HTR-8/SVneo (cell line): ENCODE results near the gene UBE2V1.
"Not testable (repeated sequence)": the region's sequence is repeated elsewhere in the genome, so short reads cannot be mapped to it uniquely, and the experiment has no call there.

Experiments used
- DNase-seq: peaks from one replicate; pipeline ENCODE4 v3.0.0; 2011; ENCODE audit warnings: low spot score, mixed read lengths; ENCODE audit not compliant: insufficient read length
- FAIRE-seq: peaks from 2 replicates; lab custom pipeline; 2011; peaks lifted over from hg19 to GRCh38; lab: Jason Lieb, UNC

The UBE2V1 gene

DNA sequence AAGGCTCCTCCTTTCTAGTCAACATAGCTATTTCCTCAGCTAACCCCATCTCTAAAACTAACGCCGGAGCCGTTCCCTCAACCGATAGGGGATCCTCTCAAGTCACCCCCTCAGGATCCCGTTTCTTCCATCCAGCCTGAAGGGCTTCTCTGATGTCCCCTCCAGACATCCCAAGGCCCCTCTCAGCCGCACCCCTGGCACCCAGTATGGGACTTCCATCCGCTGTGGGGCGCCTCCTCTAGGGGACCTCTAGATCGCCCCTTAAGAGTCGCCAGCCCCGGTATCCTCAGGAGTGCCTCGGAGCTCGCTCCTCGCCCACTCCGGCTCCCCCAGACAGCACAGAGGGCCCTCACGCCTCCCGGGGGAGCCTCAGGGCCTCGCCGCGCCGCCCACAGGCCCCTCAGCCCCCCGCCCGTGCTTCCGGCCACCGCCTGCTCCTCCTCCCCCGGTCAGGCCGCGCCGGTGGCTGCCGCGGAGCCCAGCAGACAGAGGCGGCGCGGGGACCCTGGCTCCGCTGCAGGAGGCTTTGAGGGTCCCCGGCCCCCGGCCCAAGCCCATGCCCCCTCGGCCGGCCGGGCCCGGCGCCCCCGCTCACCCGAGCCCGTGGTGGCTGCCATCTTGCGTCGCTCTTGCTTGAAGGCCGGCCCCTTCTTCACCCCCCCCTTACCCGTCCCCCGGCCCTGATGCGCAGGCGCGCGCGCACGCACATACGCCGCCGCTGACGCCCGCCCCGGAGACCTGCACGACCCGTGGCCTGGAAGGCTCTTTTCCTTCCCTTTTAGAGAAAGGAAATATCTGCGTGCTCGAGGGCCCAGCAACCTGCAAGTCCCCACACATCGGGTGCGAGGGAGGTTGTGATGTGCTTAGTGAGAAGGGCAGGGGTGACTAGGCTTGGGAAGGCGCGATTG is at the start of gene UBE2V1:
Gene UBE2V1 (minus strand): TSS at position 639 of the 908 bp plus-strand sequence. CDS start 22 bp downstream, at position 617.
- peak; percentile 93 for FAIRE-seq

DNA sequence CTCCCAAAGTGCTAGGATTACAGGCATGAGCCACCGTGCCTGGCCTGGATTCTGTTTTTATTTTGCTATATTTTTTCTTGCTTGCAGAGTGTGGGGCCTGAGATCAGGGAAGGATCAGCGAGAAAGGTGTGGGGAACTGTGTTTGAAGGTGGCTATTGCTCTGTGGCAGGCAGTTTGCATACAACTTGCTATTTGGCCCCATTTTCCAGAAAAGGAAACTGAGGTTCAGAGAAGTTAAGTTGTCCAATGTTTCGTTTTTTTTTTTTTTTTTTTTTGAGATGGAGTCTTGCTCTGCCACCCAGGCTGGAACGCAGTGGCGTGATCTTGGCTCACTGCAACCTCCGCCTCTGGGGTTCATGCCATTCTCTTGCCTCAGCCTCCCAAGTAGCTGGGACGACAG is 48.5 kb upstream of the UBE2V1 start:
- FAIRE-seq, DNase-seq: not testable (repeated sequence)

More for the DNA sequence above, at the start of gene UBE2V1:
- DNase-seq, result peak; percentile 100

DNA sequence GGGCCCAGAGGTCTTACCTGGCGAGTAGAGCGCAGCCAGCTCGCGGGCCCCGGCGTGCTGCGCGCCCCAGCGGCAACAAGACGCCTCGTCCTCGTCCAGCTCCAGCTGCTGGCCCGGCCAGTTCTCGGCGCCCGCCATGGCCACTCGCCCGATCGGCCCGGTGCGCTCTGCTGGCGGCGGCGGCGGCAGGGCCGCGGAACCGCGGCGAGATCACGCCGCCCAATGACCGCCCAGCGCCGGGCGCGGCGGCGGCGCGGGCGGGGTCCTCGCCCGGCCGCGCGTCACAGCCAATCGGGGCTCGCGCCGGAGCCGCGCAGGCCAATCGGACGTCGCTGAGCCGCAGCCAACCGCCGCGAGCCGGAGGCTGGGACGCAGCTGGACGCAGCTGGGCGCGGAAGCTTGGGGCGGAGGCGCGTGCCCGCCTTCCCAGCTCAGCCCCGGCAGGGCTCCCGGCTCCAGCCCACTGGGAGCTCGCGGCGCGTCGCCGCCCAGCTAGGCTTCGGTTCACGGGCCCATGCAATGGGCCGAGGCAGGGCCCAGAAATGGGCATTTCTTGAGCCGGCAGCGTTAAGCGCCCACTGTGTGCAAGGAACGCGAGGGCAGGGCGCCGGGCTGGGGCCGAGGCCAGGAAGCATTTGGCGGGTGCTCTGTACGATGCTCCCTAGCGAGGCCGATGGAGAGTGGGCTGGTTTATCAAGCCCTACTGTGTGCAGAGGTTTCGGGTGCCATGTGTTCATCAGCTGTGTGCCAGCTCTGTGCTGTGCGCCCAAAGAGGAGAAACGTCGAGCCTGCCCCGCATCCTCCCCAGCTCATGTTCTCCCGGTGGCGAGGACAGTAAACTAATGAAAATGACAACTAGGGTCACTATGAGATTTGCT is 40.8 kb upstream of the UBE2V1 start, which contains the start of gene PEDS1:
Gene PEDS1 (minus strand): TSS at position 224 of the 878 bp plus-strand sequence. CDS start 86 bp downstream, at position 138.
- FAIRE-seq (peak; percentile 99), DNase-seq (peak; percentile 100)

DNA sequence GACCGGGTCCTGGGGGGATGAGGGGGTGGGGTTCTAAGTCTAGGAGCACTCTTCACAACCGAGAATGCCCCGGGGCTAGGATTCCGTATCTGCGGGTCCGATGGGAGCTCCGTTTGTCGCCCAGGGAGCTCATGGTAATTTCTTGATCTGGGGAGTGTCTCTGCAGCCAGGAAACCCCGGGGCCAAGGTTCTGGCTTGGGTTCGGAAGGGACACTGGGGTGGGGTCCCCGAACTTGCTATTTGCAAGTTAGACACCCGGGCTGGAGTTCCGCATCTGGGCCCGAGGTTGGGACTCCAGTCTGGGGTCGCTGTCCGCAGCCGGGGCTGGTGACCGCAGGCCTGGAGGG is 40.2 kb upstream of the UBE2V1 start:
- DNase-seq (no peak), FAIRE-seq (no peak)

DNA sequence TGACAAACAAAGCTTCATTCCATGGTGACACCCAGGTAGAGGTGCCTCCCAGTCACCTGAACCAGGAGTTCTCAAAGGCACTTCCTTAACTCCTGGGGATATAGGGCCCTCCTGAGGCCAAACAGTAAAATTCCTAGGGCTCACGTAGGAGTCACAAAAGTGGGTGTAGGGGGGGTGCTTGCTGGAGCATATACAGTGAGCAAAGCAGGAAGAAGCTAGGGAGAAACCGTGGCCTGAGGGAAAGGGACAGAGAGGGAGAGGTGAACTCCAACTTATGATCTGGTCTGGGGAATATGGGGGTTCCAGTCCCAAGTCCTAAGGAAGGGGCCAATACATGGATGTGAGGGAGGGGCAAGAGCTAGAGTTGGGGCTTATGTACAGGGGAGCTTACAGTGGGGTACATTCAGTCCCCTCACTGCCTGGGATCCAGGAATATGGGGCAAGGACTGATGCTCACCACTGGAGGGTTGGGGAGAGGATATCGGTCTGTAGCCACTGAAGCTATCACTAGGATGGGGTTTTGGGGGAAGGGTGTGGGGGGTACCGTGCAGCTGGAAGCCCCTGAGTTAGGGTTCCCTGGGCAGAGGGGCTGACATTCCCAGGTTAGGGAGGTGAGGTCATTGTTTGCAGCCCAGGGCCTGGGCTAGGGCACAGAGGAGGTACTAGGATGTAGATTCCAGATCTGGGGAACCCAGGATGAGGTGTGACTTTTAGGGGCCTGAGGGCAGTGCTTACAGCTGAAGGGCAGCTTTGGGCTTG is 39.6 kb upstream of the UBE2V1 start:
- DNase-seq (no peak), FAIRE-seq (no peak)

DNA sequence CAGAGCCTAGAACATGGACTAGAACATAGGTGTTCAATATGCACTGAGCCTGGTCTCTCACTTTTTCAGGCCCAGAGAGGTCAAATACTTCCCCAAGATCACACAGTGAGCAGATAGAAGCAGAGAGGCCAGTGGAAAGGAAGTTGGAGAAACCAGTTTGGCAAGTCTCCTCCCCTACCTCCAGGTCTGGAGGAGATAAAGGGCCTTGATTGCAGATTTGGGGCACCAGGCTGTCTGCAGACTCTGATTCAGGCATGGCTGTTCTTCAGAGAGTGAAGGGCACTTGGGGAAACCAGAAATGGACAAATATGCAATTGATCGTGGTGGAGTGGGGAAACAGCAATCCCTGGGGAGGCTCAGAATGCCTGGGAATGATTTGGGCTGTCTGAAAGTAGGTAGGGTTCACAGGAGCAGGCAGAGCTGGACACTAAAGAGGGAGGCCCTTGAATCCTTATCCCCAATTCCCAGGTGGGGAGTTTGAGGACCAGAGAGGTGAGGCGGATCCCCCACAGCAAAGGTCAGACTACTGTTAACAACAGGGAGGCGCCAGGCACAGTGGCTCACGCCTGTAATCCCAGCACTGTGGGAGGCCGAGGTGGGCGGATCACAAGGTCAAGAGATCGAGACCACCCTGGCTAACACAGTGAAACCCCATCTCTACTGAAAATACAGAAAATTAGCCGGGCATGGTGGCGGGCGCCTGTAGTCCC is 38.2 kb upstream of the UBE2V1 start:
- FAIRE-seq (no peak), DNase-seq (no peak)

DNA sequence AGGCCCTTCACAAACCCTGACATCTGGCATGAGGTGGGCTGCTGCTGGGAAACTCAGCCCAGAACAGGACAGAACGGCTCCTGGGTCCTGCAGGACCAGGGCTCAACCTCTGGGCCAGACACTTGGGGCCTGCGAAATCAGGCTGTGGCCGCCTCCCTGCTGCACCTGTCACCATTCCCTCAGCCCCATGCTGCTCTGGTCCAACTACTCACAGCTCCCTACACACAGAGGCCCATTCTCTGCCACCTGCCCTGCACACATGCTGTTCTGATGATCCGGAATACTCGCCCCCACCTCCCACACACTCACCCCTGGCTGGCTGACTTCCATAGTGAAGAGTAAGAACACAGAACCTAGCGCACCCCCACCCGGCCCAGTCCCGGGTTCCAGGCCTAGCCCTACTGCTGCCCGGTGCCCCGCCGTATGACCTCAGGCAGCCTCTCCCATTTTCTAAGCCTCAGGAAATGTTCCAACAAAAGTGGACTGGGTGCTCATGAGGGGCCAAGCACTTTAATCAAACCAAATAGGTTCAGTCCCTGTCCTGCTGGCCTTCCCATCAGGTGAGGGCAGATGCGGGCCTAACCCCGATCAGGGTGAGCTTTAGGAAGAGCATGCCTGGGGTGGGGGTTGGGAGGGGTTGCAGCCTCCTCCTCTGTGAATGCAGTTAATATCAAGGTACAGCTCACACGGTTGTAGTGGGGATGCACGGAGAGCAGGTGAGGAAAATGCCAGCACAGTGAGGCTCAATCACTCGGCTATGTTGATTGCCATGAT is 36.7 kb upstream of the UBE2V1 start:
- FAIRE-seq (no peak), DNase-seq (no peak)

DNA sequence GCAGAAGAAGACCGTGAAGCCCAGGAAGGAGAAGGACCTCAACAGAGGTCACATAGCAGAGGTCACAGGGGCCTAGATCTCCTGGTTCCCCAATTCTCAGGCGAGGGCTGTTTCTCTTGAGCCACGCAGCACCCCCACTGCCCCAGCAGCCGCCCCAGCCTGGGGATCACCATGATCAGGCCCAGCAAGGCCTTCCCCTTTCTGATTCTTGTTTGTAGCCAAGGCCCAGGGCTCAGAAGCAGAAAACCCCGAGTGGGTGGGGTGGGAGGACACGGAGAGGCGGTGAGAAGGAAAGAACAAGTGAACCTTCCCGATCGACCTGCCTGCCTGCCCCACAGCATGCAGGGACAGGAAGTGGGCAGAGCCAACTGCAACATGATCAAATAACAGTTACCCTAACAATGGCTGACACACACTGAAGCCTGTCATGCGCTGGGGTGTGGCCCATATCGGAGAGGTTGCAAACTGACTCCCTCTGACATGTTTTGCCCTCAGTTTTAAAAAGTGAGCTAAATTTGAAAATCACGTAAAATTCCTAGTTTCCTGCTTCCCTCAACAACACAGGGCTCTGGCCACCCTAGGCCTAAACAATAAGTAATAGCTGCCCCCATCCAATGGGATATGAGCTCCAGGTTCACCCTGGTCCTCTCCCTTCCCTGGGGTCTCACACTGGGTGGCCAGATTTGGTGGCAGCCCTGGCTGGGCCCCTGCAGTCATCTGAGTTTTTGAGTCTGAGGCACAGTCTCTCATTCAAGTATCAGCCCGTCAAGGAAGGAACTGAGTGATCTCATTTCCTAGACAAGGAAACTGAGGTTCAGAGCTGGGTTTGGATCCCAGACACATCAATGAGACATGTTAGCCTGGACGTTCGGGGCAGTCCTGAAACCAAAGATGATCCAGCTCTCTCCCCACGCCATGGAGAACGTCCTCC is 34.0 kb upstream of the UBE2V1 start:
- FAIRE-seq (peak; percentile 60), DNase-seq (no peak)

DNA sequence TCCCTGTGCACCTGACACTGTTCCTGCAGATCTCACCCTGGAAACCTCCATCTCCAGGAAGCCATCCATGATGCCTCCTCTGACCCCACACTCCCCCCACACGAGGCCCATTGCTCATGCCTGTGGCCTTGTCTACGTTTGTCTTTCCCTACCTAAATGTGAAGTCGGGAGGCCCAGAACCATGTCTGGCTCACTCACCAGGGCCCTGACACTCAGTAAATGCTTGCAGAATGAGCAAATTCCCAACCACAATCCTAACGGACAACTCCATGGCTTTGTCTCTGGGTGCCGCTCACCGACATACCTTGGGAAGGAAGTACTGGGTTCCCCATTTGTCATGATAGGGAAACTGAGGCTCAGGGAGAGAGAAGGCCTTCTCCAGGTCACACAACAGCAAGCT is 33.3 kb upstream of the UBE2V1 start:
- no peak for DNase-seq
- no peak for FAIRE-seq

DNA sequence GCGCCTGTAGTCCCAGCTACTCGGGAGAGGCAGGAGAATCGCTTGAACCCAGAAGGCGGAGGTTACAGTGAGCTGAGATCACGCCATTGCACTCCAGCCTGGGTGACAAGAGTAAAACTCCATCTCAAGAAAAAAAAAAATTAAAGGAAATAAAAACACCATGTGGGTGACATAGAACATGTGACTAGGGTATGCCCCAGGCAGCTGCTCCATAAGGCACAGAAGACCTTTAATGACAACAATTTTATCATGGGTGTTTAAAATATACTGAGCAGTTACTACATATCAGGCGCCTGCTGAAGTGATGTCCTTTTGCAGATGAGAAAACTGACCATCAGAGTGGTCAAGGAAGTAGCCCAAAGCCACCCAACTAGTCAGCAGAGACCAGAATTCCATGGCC is 32.6 kb upstream of the UBE2V1 start:
- no peak for FAIRE-seq
- DNase-seq, result no peak

DNA sequence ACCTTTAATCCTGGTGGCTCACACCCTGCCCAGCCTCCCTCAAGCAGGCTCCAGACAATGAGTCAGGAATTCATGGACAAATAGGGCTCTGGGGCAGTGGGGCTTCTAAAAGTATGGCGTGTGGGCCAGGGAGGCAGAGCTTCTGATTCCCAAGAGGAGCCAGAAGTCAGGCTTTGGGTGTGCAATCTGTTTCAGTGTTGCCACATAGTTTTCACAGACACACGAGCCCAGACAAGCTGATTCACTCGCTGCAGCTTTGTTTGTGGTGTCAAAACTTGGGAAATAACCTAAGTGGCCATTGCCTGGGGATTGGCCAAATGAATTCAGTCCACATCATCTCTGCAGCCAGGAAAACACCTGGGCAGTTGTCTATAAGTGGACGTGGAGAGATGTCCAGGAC is 31.4 kb upstream of the UBE2V1 start:
- FAIRE-seq (no peak), DNase-seq (no peak)

DNA sequence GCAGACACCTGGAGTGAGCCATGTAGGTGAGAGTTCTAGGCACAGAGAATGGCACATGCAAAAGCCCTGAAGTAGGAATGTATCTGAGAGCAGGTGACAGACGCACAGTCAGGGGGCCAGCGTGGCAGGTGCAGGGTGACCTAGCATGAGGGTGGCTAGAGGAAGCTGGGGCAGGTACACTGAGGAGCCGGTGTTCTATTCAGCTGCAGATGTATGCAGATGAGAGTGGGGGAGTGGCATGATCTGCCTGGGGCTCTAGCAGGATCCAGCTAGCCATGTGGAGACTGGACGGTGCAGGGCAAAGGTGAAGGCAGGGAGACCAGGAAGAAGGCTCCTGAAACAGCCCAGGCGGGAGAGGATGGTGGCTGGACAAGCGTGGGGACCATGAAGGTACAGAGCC is 29.9 kb upstream of the UBE2V1 start:
- no peak for FAIRE-seq
- no peak for DNase-seq

DNA sequence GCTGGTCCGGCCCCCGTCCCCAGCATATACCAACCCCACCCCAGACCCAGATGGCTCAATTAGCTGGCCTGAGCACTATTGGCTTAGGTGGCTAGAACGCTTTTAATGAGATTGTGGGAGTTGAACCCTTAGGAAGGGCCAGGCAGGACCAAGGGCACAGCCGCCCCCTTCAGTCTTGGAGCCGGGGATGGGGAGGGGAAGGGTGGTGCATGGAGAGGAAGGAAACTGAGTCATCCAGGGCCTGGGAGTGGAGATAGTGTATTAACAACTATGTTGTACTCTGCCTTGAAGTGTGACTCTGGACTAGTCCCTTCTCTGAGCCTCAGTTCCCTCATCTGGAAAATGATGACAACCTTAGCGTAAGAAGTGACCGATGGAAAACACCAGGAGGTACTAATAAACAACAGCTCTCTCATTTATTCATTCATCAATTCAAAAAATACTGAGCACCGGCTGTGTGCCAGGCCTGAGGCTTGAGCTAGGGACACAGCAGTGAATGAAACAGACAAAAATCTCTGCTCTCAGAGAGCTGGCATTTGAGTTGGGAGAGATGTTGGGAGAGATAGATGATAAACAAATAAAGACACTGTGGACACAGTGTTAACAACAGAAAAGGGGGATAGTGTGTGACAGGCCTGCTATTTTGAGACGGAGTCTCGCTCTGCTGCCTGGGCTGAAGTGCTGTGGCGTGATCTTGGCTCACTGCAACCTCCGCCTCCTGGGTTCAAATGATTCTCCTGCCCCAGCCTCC is 29.0 kb upstream of the UBE2V1 start:
- FAIRE-seq (peak; percentile 57), DNase-seq (no peak)

DNA sequence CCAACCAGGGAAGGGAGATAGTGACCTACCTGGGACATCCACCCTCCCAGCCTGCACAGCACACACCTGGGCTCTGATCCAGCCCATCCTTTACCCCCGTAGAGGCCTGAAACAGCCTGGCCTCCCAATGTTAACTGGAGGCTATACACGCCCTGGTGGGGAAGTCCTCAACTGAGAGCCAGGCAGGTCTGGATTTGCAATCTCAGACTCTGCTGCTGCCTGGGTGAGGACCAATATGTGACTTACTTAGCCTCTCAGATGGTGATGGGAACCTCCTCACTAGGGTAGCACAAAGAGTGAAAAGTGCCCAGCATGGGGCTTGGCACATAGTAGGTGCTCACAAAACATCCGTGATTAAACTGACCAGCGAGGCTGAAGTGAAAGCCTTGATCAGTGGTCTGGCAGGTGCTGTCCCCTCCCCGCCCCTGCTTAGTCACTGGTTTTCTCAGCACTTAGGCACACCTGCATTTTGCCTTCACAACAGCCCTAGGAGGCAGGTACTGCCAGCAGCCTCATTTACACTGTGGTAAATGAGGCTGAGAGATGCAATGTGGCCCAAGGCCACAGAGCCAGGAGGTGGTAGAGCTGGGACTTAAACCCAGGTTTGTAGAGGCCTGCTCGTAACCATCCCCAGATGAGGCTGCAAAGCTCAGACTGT is 28.2 kb upstream of the UBE2V1 start:
- no peak for DNase-seq

DNA sequence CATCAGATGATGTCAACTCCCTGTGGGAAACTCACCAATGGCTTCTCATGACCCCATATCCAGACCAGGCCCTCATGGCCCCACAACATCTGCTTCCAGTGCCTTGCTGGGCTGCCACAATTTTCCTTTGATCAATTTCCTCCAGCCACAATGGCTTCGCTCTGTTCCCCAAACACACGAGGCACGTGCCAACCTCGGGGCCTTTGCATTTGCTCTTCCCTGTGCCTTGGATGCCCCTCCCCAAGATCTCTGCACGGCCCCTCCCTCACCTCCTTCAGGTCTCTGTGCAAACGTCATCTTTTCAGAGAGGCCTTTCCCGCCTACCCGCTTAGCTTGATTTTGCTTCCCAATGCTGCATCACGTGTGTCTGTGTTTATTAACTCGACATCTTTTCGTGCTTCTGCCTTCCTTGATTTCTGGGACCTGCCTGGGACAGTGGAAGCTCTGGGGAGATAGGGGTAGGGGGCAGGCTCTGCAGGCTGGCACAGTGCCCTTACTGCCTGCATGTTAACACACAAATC is 27.4 kb upstream of the UBE2V1 start:
- no peak for DNase-seq
- no peak for FAIRE-seq

More for the DNA sequence above, 28.2 kb upstream of the UBE2V1 start:
- FAIRE-seq, result peak; percentile 44
